Breast epithelium (tissue), 3 donors: ENCODE data around the gene COX19.
A peak's percentile ranks its signal among the peaks of the same experiment; 100 is the strongest.

Source experiments
- CTCF ChIP-seq, 3 donors: fragments of 450-650 bp; IDR thresholded peaks; one replicate each; pipeline ENCODE4 v1.5.1; 2016 to 2017; ENCODE audit warnings: antibody characterized with exemption in 3 of 3, mild to moderate bottlenecking in 3 of 3, moderate library complexity in 3 of 3
- POLR2A ChIP-seq: fragments of 450-650 bp; IDR thresholded peaks from one replicate; pipeline ENCODE4 v1.6.1; 2016; ENCODE audit warnings: antibody characterized with exemption, mild to moderate bottlenecking, moderate library complexity
- POLR2AphosphoS5 ChIP-seq, 3 donors: sonication (generic); formaldehyde crosslinking; IDR thresholded peaks; one replicate each; pipeline ENCODE4 v1.6.1; 2017; ENCODE audit warnings: antibody characterized with exemption in 3 of 3

GRCh38 chr7:963236-964078, 11.9 kb downstream of the COX19 start:
- TF ChIP-seq CTCF (IDR thresholded peaks at IDR 0.05): peak in 1 of 3 donors; percentile 31
- TF ChIP-seq POLR2A: no peak
- TF ChIP-seq POLR2AphosphoS5 (IDR thresholded peaks at IDR 0.05): no peak
